Fibroblast of lung (primary cell): ENCODE data around the gene NKG7. TPM values are rescaled to one million over a fixed set of nuclear protein-coding genes. Genes with fewer than 3 reads are reported as not detected.

Experiments
- DNase-seq, 2 donors: peaks; one replicate each; pipeline versions ENCODE4 v3.0.0 to v3.0.0-alpha.2; 2010; ENCODE audit warnings: low read depth in 2 of 2
- H2AFZ ChIP-seq: 2 replicates; pipeline ENCODE4 v1.5.1; 2012; ENCODE audit warnings: low read length, control low read depth, inconsistent platforms
- H3K27ac ChIP-seq: 2 replicates; pipeline ENCODE4 v1.5.1; 2011; ENCODE audit warnings: low read length, control low read depth; ENCODE audit not compliant: insufficient read depth
- H3K27me3 ChIP-seq: 2 replicates; pipeline ENCODE4 v1.5.1; 2011; ENCODE audit warnings: mild to moderate bottlenecking, low read length; ENCODE audit not compliant: control insufficient read depth, insufficient read depth
- H3K36me3 ChIP-seq: 2 replicates; pipeline ENCODE4 v1.5.1; 2011; ENCODE audit warnings: low read length; ENCODE audit not compliant: control insufficient read depth, insufficient read depth
- H3K4me1 ChIP-seq: 2 replicates; pipeline ENCODE4 v1.5.1; 2011; ENCODE audit warnings: low read length; ENCODE audit not compliant: control insufficient read depth, insufficient read depth; ENCODE audit errors: extremely low read depth
- H3K4me2 ChIP-seq: 2 replicates; pipeline ENCODE4 v1.5.1; 2011; ENCODE audit warnings: low read length, control low read depth; ENCODE audit not compliant: insufficient read depth; ENCODE audit errors: extremely low read depth
- H3K4me3 ChIP-seq, 4 experiments: fragments of 200-600 bp in 1 of 4; sonication (generic) in 1 of 4; replicated peaks in 1 of 4; 2 replicates each; pipeline ENCODE4 v1.5.1; 2011 to 2016; ENCODE audit warnings: low read length in 4 of 4, low read depth in 3 of 4, mild to moderate bottlenecking in 3 of 4, control low read depth in 2 of 4, inconsistent platforms in 1 of 4, mixed read lengths in 1 of 4; ENCODE audit not compliant: insufficient read depth in 1 of 4; ENCODE audit errors: control extremely low read depth in 1 of 4
- H3K79me2 ChIP-seq: 2 replicates; pipeline ENCODE4 v1.5.1; 2012; ENCODE audit warnings: mild to moderate bottlenecking, low read length, inconsistent platforms; ENCODE audit not compliant: control insufficient read depth, insufficient read depth
- H3K9ac ChIP-seq: 2 replicates; pipeline ENCODE4 v1.5.1; 2011; ENCODE audit warnings: mild to moderate bottlenecking, low read length, control low read depth; ENCODE audit not compliant: insufficient read depth
- H3K9me3 ChIP-seq: 2 replicates; pipeline ENCODE4 v1.5.1; 2012; ENCODE audit warnings: low read depth, low read length; ENCODE audit not compliant: control insufficient read depth, insufficient read depth
- H4K20me1 ChIP-seq: 2 replicates; pipeline ENCODE4 v1.5.1; 2011; ENCODE audit warnings: low read length; ENCODE audit not compliant: control insufficient read depth, insufficient read depth; ENCODE audit errors: extremely low read depth
- EZH2 ChIP-seq: IDR thresholded peaks from 2 replicates; pipeline ENCODE4 v1.5.1; 2012; ENCODE audit warnings: low read length, control low read depth, mild to moderate bottlenecking; ENCODE audit errors: missing control alignments
- polyA plus RNA-seq, 2 donors: library from polyadenylated mRNA; depleted of rRNA in 1 of 2; stranded (reverse) in 1 of 2; unstranded in 1 of 2; fragments of >200 nt; gene quantifications; 2 replicates each; pipeline ENCODE4 v1.2.1, GENCODE V29; 2011 to 2012; ENCODE audit warnings: missing spikeins in 1 of 2
- total RNA-seq: library from RNA; depleted of rRNA; stranded (reverse); fragments of >200 nt; gene quantifications from 2 replicates; pipeline ENCODE4 v1.2.1, GENCODE V29; 2014
- TF ChIP-seq, protein P1 (sequence below), 2 donors: IDR thresholded peaks in 1 of 2; conservative IDR thresholded peaks in 1 of 2; 1 replicate in 1 of 2; 2 replicates in 1 of 2; pipeline ENCODE4 v1.5.1; 2011 to 2012; ENCODE audit warnings: low read length in 2 of 2, control low read depth in 1 of 2, inconsistent platforms in 1 of 2, low read depth in 1 of 2, mild to moderate bottlenecking in 1 of 2

The NKG7 gene
- total and polyA plus RNA-seq, 2 donors (not counting 1 experiment from before 2014, with no cell fraction given), result not detected

DNA sequence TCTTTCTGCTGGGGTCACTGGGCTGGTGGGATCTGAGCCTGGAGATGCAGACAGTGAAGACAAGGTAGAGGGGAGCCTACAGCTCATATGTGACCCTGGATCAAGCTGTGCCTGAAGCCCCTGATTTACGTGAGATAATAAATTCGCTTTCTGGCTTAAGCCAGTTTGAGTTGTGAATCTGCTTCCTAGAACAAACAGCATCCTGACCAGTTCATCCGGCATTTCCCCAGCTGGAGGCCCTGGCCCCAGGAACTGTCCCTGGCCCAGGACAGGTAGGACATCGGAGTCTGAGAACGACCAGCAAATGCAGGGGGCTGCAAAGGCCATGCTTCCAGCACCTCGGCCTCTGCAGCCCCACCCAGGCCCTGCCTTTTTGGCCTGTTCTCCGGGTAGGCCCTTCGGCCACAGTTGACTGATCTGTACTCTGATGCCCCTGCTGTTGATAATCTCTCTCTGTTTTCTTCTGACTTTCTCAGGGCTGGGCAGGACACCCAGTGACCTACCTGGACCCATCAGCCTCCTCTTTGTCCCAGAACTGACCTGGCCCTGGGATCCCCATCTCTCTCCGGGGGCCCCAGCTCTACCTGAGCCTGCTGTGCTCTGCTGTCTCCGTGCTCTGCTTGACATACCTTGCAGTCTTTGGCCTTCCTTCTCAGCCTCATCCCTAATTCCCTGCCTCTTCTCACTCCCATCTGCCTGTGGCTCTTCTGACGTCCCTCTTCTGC lies 21.0 kb downstream of the NKG7 start:
- DNase-seq, result no peak
- no peaks in the 10 kb centered on the region for H3K27me3 ChIP-seq
- H3K4me1 ChIP-seq, result no peaks in the 10 kb centered on the region
- H3K4me2 ChIP-seq, result no peak overlapping the region
- H3K9ac ChIP-seq, result no peak overlapping the region
- H2AFZ ChIP-seq, result no peak overlapping the region
- H4K20me1 ChIP-seq, result no peaks in the 10 kb centered on the region
- no peaks in the 10 kb centered on the region for H3K9me3 ChIP-seq
- H3K27ac ChIP-seq, result peak overlapping the region; percentile 43
- TF ChIP-seq, protein P1, sequence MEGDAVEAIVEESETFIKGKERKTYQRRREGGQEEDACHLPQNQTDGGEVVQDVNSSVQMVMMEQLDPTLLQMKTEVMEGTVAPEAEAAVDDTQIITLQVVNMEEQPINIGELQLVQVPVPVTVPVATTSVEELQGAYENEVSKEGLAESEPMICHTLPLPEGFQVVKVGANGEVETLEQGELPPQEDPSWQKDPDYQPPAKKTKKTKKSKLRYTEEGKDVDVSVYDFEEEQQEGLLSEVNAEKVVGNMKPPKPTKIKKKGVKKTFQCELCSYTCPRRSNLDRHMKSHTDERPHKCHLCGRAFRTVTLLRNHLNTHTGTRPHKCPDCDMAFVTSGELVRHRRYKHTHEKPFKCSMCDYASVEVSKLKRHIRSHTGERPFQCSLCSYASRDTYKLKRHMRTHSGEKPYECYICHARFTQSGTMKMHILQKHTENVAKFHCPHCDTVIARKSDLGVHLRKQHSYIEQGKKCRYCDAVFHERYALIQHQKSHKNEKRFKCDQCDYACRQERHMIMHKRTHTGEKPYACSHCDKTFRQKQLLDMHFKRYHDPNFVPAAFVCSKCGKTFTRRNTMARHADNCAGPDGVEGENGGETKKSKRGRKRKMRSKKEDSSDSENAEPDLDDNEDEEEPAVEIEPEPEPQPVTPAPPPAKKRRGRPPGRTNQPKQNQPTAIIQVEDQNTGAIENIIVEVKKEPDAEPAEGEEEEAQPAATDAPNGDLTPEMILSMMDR (conservative IDR thresholded peaks at IDR 0.05 in 1 of 2, IDR thresholded peaks at IDR 0.05 in 1 of 2; ENCODE audit: low read depth in 1 of 2, low read length in 2 of 2), result no peak
- TF ChIP-seq EZH2, result no peak
- H3K36me3 ChIP-seq, result peaks cover 4% of the 10 kb centered on the region
- H3K4me3 ChIP-seq, result no peak overlapping the region
- H3K79me2 ChIP-seq, result no peaks in the 10 kb centered on the region

DNA sequence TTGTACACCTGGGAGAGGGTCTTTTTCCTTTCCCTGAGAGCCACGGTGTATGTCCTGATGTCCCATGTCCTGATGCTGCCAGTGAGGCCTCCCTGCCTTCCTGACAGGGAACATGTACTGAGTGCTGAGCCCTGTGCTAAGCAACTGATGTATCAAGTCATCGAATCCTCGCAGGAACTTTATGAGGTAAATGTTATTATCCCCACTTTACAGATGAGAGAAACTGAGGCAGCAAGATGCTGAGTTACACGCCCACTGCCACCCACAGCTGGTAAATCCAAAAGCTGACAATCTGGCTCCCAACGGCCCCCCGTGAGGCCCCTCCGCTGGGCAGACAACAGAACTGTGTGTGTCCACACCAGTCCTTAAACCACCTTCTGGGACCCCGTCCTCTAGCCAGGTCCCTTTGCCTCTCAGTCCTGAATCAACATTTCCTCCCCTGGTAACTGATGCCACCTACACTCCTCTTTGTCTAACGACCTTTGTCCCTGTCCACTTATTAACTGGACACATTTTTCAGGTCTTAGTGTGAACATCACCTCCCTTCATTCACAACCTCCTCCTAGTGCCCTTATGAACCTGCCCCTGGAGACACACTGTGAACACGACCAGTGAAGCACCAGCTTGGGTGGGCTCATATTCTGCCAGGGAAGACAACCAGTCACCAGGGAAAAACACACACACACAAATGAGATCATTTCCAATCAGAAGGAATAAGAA lies 25.1 kb downstream of the NKG7 start:
- TF ChIP-seq, protein P1 (conservative IDR thresholded peaks at IDR 0.05 in 1 of 2, IDR thresholded peaks at IDR 0.05 in 1 of 2; ENCODE audit: low read depth in 1 of 2, low read length in 2 of 2), result no peak
- TF ChIP-seq EZH2, result no peak
- peaks cover 4% of the 10 kb centered on the region for H3K36me3 ChIP-seq
- H3K9me3 ChIP-seq, result no peaks in the 10 kb centered on the region
- DNase-seq, result no peak
- H3K79me2 ChIP-seq, result no peaks in the 10 kb centered on the region
- H3K9ac ChIP-seq, result no peak overlapping the region
- no peaks in the 10 kb centered on the region for H3K27me3 ChIP-seq
- H2AFZ ChIP-seq, result no peak overlapping the region
- H3K27ac ChIP-seq, result no peak overlapping the region
- no peak overlapping the region for H3K4me2 ChIP-seq
- H4K20me1 ChIP-seq, result no peaks in the 10 kb centered on the region
- H3K4me1 ChIP-seq, result no peaks in the 10 kb centered on the region
- H3K4me3 ChIP-seq, result no peak overlapping the region

DNA sequence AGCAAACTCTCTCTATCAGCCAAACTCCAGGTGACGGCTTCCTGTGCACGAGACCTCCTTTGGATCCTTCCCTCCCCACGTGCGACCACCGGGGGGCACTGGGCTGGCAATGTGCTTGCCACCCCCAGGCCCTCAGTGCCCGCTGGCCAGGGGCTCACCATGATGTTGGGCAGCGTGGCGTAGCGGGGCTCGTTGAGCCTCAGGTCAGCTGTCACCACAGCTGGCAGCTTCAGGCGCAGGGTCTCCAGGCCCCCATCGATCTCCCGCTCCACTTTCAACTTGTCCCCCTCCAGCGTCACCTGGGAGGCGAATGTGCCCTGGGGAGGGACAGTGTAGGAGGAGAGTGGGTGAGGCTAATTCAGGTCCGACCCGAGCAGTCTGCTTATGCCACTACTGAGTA lies 25.7 kb downstream of the NKG7 start:
- H2AFZ ChIP-seq, result no peak overlapping the region
- no peak for TF ChIP-seq EZH2
- TF ChIP-seq, protein P1 (conservative IDR thresholded peaks at IDR 0.05 in 1 of 2, IDR thresholded peaks at IDR 0.05 in 1 of 2; ENCODE audit: low read depth in 1 of 2, low read length in 2 of 2), result no peak
- H3K9ac ChIP-seq, result no peak overlapping the region
- H3K36me3 ChIP-seq, result peaks cover 4% of the 10 kb centered on the region
- no peak overlapping the region for H3K27ac ChIP-seq
- H3K4me3 ChIP-seq, result no peak overlapping the region
- no peaks in the 10 kb centered on the region for H3K79me2 ChIP-seq
- no peaks in the 10 kb centered on the region for H3K9me3 ChIP-seq
- DNase-seq, result no peak
- H4K20me1 ChIP-seq, result no peaks in the 10 kb centered on the region
- H3K27me3 ChIP-seq, result no peaks in the 10 kb centered on the region
- H3K4me2 ChIP-seq, result no peak overlapping the region
- H3K4me1 ChIP-seq, result no peaks in the 10 kb centered on the region
